ENCODE measurements around the gene IFNA16. TPM values are rescaled to one million over a fixed set of nuclear protein-coding genes. Genes with fewer than 3 reads are reported as not detected.
"Not testable (repeated sequence)": the region's sequence is repeated elsewhere in the genome, so short reads cannot be mapped to it uniquely, and the experiment has no call there.

The IFNA16 gene
- total RNA-seq, 2 experiments from 2014 or later: not detected

DNA sequence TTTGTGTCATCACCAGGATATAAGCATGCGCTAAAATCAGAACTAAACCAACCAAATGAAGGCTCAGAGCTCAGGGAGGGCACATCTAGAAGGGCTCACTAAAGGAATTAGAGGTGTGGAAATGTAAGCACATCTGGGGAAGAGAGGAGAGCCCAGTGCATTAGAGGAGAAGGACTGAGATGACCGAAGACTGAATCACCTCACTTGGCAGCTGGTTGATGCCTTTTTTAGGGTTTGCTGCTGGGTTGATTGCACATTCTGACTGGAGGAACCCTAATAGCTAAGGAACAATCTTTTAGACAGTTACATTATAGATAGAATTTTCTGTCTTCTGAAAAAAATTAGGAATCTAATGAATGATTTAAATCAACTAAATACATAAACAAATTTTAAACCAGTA, 42.4 kb downstream of the IFNA16 start:
- Mint-ChIP-seq H3K27ac (no peak overlapping the region), H3K4me3 (no peak overlapping the region), H3K9me3 (no peaks in the 10 kb centered on the region), H3K36me3 (ENCODE audit: low read depth) (no peaks in the 10 kb centered on the region), H3K4me1 (no peaks in the 10 kb centered on the region), H3K27me3 (peaks cover 16% of the 10 kb centered on the region)
- DNase-seq: no peak
- CTCF ChIA-PET: interaction anchor here (2.0 to 2.3 kb wide), 2 partner anchors 8 to 20 kb away, joined by 7 to 15 read pairs; no protein-coding TSS in a partner anchor
- POLR2A ChIA-PET: no interaction called here

DNA sequence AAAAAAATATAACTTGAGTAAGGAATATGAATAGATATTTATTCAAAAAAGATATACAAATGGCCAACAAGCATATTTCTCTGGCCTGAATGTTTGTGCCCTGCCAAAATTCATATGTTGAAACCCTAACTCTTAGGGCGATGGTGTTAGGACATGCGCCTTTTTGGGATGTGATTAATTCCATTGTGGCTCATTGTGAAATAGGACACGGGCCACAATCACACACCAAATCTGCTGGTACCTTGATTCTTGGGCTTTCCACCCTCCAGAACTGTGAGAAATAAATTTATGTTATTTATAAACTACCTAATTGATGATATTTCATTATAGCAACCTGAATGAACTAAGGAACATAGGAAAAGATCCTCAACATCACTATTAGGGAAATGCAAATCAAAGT, 45.0 kb downstream of the IFNA16 start:
- Mint-ChIP-seq H3K27me3 (peaks cover 19% of the 10 kb centered on the region), H3K27ac (no peak overlapping the region), H3K4me3 (no peak overlapping the region), H3K36me3 (ENCODE audit: low read depth) (no peaks in the 10 kb centered on the region), H3K4me1 (no peaks in the 10 kb centered on the region), H3K9me3 (no peaks in the 10 kb centered on the region)
- no peak for DNase-seq
- ChIA-PET POLR2A (no interaction called here), CTCF (no interaction called here)

DNA sequence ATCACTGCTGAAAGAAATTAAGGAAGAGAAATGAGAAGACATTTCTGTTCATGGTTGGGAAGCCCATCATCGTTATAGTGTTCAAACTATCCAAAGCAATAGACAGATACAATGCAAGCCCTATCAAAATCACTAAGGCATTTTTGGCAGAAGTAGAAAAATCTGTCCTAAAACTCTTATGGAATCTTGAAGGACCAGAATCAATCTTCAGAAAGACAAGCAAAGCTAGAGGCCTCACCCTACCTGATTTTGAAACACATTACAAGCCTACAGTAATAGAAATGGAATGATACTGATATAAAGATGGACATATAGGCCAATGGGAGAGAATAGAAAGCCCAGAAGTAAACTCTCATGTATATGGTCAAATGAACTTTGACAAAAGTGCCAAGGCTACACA, 45.8 kb downstream of the IFNA16 start:
- Mint-ChIP-seq H3K27me3 (peaks cover 19% of the 10 kb centered on the region), H3K9me3 (no peaks in the 10 kb centered on the region), H3K27ac (no peak overlapping the region), H3K4me1 (no peaks in the 10 kb centered on the region), H3K36me3 (ENCODE audit: low read depth) (no peaks in the 10 kb centered on the region), H3K4me3 (no peak overlapping the region)
- CTCF ChIA-PET: no interaction called here
- POLR2A ChIA-PET: no interaction called here
- no peak for DNase-seq

DNA sequence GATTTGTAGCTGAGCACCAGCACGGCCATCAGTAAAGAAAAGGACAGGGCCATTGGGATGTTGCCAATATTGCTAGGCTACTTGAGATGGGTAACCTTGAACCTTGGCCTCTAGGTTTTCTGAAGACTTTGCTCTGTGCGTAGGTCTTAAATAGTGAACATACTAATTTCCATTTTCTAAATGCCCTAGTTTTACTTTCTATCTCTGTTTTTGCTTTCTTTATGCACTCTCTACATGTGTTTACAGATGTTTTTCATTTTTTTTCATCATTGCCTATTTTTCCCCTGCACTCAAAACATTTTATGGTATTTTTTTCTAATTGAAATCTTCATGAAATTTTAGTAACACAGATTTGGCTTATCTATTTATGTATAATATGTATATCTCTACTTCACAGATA, 50.6 kb downstream of the IFNA16 start, which contains the start of gene IFNA21:
Gene IFNA21 (minus strand): TSS at position 101 of the 400 bp plus-strand sequence. CDS start 48 bp downstream, at position 53.
- H3K4me1 Mint-ChIP-seq; H3K9me3 Mint-ChIP-seq; H3K36me3 Mint-ChIP-seq (ENCODE audit: low read depth); H3K4me3 Mint-ChIP-seq; DNase-seq; H3K27ac Mint-ChIP-seq; POLR2A ChIA-PET: not testable (repeated sequence)
- H3K27me3 Mint-ChIP-seq: peaks cover 24% of the 10 kb centered on the region
- CTCF ChIA-PET: interaction anchor here (0.8 to 1.2 kb wide), 2 partner anchors 16 to 28 kb away, joined by 3 read pairs; no protein-coding TSS in a partner anchor

Other genes starting within 250 kb of the IFNA16 start
- gene HACD4, start 185.7 kb downstream of the IFNA16 start, total RNA-seq: 10 to 100 TPM; 14.8 to 15.6 TPM
- gene IFNB1, start 139.4 kb downstream of the IFNA16 start, total RNA-seq: under 1 TPM; 0.35 to 0.68 TPM
- gene IFNW1, start 75.5 kb downstream of the IFNA16 start, total RNA-seq: not detected
- gene IFNA21, start 50.7 kb downstream of the IFNA16 start, total RNA-seq: not detected
- gene IFNA4, start 29.7 kb downstream of the IFNA16 start, total RNA-seq: not detected
- not detected for gene IFNA7, start 15.1 kb downstream of the IFNA16 start, total RNA-seq
- gene IFNA10, start 10.2 kb downstream of the IFNA16 start, total RNA-seq: not detected
- gene IFNA17, start 10.9 kb upstream of the IFNA16 start, total RNA-seq: not detected
- not detected for gene IFNA14, start 22.7 kb upstream of the IFNA16 start, total RNA-seq
- gene IFNA5, start 88.0 kb upstream of the IFNA16 start, total RNA-seq: not detected
- gene KLHL9, start 118.1 kb upstream of the IFNA16 start, total RNA-seq: 10 to 100 TPM; 17.0 to 18.0 TPM
- gene IFNA6, start 133.6 kb upstream of the IFNA16 start, total RNA-seq: not detected
- gene IFNA13, start 150.7 kb upstream of the IFNA16 start, total RNA-seq: not detected
- gene IFNA2, start 168.1 kb upstream of the IFNA16 start, total RNA-seq: not detected
- not detected for gene IFNA8, start 191.8 kb upstream of the IFNA16 start, total RNA-seq
- not detected for gene IFNA1, start 223.1 kb upstream of the IFNA16 start, total RNA-seq

Measured in activated CD4-positive, alpha-beta memory T cell treated with anti-CD3 and anti-CD28 coated beads, Interleukin-2, amount 10 ng/mL, durations not matched to agents 7 days and 5 days (primary cell).